ENCODE data around the gene VASH2.
"Not testable (repeated sequence)": the region's sequence is repeated elsewhere in the genome, so short reads cannot be mapped to it uniquely, and the experiment has no call there.

VASH2 gene

GRCh38 chr1:213015099-213016050, 65.0 kb downstream of the VASH2 start, which contains the start of gene ANGEL2:
TSS of gene ANGEL2 (minus strand) at chr1:213015867. CDS start at chr1:213015671, 196 bp downstream.
- H3K4me3 ChIP-seq (ENCODE audit: low read length), result peak within 1 kb of the TSS; percentile 79
- DNase-seq (ENCODE audit: low read depth, low spot score), result peak; percentile 98

GRCh38 chr1:213017447-213018273, 67.3 kb downstream of the VASH2 start:
- DNase-seq (ENCODE audit: low read depth, low spot score), result no peak
- no peak overlapping the region for H3K4me3 ChIP-seq (ENCODE audit: low read length)

- H3K4me3 ChIP-seq (ENCODE audit: low read length), result no peak overlapping the region
- DNase-seq (ENCODE audit: low read depth, low spot score), result no peak
Observed at GRCh38 chr1:213019450-213019849, 69.1 kb downstream of the VASH2 start.

- H3K4me3 ChIP-seq (ENCODE audit: low read length), result no peak overlapping the region
- no peak for DNase-seq (ENCODE audit: low read depth, low spot score)
Observed at GRCh38 chr1:213020016-213020415, 69.7 kb downstream of the VASH2 start.

- not testable (repeated sequence) for H3K4me3 ChIP-seq (ENCODE audit: low read length); DNase-seq (ENCODE audit: low read depth, low spot score)
Observed at GRCh38 chr1:213027024-213027423, 76.7 kb downstream of the VASH2 start.

- no peak overlapping the region for H3K4me3 ChIP-seq (ENCODE audit: low read length)
- no peak for DNase-seq (ENCODE audit: low read depth, low spot score)
Observed at GRCh38 chr1:213032651-213033050, 82.3 kb downstream of the VASH2 start.

GRCh38 chr1:213034713-213035112, 84.4 kb downstream of the VASH2 start:
- H3K4me3 ChIP-seq (ENCODE audit: low read length), result no peak overlapping the region
- DNase-seq (ENCODE audit: low read depth, low spot score), result no peak

GRCh38 chr1:213035573-213035972, 85.2 kb downstream of the VASH2 start:
- DNase-seq (ENCODE audit: low read depth, low spot score), result no peak
- no peak overlapping the region for H3K4me3 ChIP-seq (ENCODE audit: low read length)
